Right lung (tissue), 5 donors: ENCODE data around the gene DYRK1A. TPM values are rescaled to one million over a fixed set of nuclear protein-coding genes. Genes with fewer than 3 reads are reported as not detected.

Source experiments
- DNase-seq, 2 donors: peaks; one replicate each; pipeline ENCODE4 v3.0.0-alpha.2; 2013
- polyA plus RNA-seq, 5 donors: library from polyadenylated mRNA; unstranded; fragments of 120-200 nt; gene quantifications; one replicate each; pipeline versions ENCODE4 v1.2.1 to v1.2.3, GENCODE V29; 2013; ENCODE audit warnings: inconsistent platforms in 1 of 5, low replicate concordance in 1 of 5; ENCODE audit not compliant: insufficient read length in 5 of 5, insufficient read depth in 1 of 5

The DYRK1A gene
- polyA plus RNA-seq, 5 donors: 48.4 to 70.4 (median 67.2) TPM

DNA sequence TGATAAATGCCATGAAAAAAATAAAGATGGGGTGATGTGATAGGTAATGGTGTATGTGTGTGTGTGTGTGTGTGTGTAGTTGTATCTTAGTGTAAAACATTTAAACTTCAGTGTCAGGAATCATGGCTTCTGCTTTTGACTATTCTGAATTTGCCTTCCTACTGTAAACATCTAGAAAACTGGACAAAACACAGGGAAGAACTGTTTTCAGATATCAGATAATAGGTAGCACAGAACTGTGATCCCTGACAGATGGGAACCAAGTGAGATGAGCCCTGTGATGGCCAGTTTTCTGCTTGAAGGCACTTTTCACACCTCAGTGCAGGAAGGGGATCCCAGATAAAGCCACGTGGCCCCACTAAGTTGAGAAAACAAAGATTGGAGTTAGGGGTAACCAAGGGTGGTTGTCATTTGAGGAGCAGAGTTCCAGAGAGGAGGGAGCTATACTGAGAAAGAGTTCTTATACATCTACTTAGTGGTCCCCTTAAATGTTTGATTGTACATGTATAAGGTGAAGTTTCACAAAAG is 17.3 kb downstream of the DYRK1A start:
- no peak for DNase-seq

DNA sequence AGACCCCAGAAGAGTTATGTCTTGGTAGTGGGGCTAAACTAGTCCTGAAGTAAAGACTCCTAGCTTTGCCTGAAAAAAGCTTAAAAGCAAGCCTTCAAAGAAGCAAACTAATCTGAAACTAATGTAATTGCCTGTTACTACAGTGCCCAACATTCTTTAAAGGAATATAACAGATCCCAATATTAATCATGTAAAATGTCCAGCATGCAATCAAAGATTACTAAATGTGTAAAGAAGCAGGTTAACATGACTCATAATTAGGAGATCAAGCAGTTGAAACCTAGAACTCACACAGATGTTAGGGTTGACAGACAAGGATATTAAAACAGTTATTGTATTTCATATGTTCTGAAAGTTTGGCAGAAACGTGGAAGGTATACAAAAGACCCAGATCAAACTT is 17.8 kb downstream of the DYRK1A start:
- DNase-seq: no peak

DNA sequence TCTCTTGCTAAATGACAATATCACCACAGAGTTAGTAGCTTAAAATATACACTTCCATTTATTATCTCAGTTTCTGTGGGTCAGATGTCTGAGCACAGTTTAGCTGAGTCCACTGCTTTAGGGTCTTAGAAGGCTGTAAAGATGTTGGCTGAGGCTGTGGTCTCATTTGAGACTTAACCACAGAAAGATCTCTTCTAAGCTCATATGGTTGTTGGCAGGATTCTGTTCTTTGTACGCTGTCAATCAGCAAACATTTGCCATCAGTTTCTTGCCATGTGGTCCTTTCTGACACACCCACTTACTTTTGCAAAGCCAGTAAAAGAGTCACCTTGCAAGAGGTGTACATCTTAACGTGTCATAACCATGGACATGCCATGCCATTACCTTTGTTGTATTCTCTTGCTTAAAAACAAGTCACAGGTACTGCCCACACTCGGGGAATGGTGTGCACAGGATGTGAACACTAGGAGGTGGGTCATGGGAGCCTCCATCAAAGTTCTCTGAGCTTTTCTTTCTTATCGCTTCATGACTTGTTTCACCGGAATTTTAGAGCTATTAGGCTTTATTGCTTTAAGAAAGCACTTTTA is 18.7 kb downstream of the DYRK1A start:
- DNase-seq: no peak

DNA sequence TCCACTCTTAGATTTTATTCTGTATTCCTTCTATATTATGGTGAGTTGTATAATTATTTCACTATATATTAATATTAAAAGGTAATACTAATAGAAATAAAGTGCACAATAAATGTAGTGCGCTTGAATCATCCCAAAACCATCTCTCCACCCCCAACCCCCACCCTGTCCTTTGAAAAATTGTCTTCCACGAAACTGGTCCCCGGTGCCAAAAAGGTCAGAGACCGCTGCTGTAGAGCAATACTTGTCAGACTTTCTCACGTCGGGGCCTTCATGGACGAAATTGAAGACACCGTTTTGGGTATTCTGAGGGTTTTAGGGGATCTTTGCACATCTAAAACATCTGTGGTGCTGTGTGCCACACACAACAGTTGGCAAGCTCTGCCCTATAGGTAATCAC is 19.6 kb downstream of the DYRK1A start:
- DNase-seq: no peak

DNA sequence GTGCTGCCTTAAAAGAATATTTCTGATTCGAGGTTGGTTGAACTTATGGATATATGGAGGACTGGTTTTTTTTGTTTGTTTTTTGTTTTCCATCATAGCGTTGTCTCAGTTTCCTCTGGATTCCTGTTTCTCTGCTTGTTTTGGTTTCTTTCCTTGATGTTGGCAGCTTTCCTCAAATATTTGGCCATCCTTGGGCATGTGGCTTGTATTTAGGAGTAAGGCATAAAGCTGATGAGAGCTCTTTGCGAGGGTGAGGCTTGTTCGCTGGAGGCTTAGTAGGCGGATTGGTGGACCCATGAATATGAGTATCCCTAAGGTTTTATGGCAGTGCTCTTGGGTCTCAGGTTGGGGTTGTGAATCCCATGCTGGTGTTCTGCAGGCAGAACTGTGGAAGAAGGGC is 22.9 kb downstream of the DYRK1A start:
- no peak for DNase-seq

DNA sequence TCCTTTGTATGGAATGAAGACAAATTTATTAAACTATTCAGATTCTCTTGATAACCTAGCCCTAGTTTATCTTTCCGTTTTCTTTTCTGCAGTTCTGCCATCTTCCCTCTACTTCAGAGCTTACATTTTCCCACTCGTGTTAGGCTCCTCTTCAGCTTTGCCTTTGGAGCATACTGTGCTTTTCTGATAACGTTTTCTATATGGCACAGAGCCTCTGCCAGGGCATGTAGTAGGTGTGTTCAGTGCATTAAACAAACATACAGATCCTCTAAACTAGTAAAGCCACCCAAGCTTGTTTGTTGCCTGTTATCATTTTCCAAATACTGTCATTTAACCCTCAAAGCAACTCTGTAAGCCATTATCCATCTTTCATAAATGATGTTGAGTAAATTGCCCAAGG is 25.1 kb downstream of the DYRK1A start:
- DNase-seq: no peak

DNA sequence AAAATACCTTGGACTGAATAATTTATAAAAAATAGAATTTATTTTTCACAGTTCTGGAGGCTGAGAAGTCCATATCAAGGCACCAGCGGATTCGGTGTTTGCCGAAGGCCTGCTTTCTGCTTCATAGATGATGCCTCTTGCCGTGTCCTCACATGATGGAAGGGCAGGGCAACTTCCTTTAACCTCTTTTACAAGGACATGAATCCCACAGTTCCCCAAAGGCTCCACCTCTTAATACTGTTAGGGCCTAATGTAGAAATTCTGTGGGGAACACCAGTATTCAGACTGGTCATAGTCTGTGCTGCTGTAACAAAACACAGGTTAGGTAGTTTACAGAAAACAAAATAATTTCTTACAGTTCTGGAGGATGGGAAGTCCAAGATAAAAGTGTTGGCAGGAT is 25.9 kb downstream of the DYRK1A start:
- no peak for DNase-seq

DNA sequence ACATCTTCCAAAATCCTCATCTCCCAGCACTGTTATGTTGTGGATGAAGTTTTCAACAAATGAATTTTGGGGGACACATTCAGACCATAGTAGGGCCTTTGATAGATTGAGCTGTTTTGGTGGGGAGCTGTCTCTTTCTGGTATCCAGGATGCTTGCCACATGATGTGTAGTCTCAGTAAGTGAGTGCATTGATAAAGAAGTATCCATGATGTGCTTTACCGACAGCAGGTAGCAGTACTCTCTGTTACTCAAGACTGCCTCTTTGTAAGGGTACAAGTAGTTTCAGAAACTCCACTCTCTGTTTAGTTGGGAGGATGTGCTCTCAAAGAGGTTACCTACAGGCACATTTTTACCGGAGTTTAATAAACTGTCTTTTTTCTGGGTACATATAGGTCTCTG is 26.5 kb downstream of the DYRK1A start:
- DNase-seq: no peak

DNA sequence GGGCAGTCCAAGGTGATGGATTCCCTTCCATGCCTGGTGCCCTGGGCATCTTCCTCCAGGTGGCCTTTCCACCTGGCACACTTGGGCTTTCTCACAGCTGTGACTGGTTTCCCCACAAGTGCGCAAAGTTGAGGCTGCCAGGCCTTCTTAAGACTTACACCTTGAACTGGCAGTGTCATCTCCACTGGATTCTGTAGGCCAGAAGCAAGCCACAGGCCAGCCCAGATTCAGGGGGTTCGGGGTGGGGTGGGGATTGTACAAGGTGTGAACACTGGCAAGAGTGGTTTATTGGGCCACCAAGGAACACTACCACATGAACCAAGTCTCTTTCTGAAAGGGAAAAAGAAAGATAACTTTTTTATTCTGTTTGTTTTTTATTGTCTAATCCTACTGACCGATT is 27.2 kb downstream of the DYRK1A start:
- no peak for DNase-seq

DNA sequence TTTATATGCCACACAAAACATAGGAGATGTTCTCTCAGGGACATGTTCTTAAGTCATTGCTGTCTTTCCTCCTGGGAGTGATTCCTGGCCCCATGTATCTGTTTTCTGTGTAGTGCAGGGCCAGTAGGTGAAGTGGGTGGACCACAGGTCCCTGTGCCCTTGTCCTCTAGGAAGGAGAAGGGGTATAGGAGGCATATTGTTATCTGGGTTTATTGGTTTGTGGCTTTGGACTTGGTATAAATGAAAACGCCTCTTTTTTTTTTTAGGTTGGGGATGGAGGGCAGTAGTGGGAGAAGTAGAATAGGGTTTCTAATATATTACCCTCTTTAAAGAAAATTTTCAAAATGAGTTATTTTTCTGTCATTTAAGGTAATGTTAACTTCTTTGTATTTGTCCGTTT is 29.4 kb downstream of the DYRK1A start:
- DNase-seq: no peak

DNA sequence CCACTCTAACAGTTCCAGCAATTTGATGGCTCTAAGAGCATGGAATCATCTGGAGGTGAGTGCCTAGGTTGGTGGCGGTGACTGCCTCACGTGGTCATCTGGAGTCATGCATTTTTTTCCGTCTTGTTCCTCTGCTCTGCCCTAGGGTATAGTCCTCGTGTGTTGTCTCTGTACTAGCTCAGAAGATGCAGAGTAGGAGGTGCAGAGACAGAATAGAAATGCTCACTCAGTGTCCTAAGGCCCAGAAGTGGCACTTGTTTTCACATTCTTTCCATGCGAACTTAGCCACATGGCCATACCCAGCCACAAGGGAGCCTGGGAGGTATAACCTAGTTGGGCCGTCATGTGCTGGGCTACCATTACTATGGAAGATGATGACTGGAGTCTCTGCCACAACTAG is 30.3 kb downstream of the DYRK1A start:
- DNase-seq: no peak

DNA sequence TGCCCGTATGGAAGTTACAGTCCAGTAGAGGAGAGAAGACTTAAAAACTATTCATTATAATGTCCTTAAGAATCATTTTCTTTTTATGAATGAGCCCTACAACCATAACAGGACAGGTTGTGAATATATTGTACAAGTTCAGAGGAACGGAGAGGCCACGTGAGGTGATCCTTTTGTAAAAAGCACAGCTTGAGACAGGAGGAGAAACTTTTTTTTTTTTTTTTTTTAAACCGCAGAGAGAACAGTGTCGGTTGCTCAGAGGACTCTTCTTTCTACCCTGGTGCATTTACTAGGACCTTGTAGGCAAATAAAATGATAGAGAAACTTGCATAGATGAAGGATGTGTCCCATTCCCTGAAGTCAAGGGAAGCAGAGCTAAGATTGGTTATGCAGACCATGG is 32.1 kb downstream of the DYRK1A start:
- DNase-seq: no peak

DNA sequence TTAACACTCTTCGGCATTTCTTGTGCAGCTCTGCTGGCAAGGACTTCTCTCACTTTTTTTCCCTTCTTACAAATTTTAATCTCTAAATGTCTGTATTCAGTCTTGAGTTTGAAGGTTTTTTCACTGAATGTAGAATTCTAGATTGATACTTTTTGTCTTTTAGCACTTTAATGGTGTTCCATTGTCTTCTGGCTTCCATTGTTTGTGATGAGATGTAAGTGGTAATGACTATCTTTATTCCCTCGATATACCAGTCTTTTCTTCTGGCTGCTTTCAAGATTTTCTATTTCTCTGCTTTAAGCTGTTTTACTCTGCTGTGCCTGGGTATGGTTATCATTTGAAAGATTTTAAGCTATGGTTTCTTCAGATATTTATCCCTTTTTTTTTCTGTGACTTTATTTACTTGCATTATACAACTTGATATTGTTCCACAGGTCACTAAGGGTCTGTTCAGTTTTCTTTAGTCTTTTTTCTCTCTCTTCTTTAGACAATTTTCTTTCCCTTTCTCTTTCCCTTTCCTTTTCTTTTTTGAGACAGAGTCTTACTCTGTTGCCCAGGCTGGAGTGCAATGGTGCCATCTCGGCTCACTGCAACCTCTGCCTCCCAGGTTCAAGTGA is 35.8 kb downstream of the DYRK1A start:
- DNase-seq: no peak

DNA sequence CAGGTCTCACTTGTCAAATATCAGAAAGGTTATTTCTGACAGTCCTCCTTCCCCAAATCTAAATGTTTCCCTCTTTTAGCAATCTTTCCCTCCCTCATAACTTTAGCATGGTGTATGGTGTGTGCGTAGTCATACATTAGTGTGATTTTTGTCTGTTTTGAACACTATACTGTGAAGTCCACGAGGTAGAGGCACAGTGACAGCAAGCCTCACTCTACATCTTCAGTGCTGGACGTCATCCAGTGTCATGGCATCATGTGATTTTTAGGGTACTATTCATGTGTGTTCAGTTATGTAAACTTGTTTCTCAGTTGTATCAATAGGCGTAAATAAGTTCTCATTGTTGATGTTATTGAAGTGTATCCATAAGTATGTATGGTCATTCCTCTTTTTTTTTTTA is 39.1 kb downstream of the DYRK1A start:
- no peak for DNase-seq

DNA sequence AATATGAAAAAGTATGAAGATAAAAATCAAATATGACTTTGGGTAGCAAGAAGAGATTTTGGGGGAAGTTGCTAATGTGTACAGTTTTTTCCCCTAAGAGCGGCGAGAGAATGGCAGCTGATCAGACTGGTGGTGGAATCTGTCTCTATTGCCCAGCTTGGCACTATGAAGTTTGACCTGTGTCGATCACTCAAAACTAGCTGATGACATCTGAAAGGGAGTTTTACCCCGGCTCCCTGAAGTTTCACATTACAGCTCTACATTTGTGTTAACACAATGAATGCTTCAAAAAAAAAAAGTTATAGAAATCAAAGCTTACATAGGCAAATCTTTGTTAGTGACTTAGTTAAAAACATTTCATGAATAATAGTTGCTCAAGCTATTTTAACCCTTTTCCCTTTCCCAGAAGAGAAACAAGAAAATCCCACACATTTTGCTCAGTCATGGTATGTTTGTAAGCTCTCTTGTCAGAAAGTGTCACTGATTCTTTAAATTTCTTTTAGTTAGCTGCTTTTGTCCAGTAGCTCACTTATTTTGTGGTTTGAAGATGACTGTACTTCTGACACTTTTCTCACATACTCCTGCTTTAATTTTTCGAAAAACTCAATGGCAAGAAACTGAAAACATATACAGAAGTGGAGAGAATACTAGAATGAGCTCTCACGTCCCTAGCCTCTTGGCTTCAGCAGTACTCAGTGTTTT is 41.3 kb downstream of the DYRK1A start:
- DNase-seq: no peak

DNA sequence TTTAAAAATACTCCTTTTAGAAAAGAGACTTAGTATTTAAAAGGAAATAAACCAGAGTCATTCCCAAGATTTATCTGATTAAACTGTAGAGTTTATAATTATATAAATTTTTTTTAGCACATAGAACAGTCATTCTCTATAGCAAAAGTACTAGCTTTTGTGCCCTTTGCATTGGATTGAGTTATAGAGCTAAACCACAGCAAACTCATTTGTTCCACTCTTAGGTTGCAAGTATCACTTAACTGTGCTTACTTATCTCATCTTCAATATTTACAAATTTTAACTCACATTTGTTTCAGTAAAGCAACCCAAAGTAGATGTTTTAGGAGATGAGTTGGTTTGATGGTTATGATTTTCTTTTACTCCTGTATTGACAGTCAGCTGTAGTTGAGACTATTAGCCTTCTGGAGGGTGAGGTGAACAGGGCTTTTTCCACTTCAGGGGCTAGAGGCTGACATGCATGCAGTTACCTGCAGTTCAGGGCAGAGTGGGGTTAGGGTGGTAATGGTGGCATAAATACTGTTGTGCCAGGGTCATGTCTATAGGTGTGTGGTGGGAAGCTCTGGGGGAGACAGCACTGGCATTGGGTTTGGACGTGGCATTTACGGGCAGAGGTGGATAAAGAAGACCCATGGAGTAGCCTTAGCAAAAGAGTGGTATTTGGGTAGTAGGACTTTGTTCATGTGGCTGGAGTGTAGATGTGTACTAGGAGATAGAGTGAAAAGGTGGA is 42.1 kb downstream of the DYRK1A start:
- DNase-seq: no peak

DNA sequence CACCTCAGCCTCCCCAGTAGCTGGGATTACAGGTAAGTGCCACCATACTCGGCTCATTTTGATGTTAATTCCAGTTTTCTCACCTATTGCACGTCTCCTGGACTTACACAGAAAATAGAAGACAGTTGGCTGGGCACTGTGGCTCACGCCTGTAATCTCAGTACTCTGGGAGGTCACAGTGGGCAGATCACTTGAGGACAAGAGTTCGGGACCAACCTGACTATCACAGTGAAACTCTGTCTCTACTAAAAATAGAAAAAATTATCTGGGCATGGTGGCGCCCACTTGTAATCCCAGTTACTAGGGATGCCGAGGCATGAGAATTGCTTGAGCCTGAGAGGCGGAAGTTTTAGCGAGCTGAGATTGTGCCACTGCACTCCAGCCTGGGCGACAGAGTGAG is 44.1 kb downstream of the DYRK1A start:
- DNase-seq: no peak

DNA sequence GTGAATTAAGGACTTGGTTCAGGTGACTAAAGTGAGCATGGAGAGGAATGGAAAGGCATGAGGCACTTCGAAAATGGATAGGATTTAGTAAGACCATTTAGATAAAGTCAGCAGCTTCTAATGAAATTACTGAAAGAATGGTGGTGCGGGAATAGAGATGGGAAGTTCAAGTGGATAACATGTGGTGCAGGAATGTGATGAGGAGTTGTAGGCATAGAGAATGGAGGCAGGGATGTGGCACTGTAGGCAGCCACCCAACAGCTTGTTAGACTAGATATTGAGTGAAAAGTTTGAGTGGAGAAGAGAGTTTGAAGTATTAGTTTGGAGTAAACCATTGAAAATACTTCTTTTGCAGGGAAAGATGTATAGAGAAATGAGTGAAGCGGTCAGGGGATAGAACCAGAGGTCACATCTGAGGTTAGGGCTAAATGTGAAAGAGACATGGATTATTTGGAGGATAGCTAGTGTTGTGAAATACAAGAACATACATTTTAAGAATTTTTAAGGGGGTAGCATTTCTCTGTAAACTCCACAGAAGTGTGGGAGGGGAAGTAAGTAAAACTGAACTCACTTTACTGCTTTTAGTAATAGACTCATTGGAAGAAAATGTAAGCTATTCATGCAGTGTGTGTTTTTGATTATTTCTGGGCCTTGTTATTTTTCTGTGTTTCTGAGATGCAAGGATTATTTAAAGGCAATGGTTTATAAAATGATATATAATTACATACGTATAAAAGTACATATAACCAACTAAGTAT is 46.2 kb downstream of the DYRK1A start:
- no peak for DNase-seq

DNA sequence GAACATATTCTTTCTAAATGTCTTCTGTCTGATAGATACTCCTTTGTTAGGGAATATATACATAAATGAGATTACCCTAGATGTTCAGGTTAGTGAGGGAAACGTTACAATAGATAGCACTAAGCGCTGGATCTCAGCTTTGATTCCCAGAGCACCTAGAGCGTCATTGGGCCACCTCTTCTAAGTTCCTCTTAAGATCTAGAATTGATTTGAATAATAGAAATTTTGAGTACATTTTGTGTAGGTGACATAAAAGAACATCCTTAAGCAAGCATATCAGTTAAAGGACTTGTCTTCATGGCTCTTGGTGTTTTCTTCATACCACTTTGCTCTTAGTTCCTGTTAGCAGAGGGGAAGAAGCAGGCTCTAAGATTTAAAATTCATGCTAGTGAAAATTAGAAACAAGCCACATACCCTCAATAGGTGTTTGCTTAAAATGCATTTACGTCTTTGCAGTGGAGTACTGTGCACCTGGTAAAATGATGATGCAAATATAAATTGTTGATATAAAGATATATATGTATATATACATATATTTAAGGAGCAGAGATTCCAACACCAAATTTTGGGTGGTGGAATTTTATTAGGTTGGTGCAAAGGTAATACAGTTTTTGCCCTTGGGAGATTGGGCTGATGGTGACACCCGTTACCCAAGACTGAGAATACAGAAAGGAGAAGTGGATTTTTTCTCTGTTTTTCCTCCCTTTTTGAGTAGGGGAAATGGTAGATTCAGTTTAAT is 47.1 kb downstream of the DYRK1A start:
- no peak for DNase-seq

DNA sequence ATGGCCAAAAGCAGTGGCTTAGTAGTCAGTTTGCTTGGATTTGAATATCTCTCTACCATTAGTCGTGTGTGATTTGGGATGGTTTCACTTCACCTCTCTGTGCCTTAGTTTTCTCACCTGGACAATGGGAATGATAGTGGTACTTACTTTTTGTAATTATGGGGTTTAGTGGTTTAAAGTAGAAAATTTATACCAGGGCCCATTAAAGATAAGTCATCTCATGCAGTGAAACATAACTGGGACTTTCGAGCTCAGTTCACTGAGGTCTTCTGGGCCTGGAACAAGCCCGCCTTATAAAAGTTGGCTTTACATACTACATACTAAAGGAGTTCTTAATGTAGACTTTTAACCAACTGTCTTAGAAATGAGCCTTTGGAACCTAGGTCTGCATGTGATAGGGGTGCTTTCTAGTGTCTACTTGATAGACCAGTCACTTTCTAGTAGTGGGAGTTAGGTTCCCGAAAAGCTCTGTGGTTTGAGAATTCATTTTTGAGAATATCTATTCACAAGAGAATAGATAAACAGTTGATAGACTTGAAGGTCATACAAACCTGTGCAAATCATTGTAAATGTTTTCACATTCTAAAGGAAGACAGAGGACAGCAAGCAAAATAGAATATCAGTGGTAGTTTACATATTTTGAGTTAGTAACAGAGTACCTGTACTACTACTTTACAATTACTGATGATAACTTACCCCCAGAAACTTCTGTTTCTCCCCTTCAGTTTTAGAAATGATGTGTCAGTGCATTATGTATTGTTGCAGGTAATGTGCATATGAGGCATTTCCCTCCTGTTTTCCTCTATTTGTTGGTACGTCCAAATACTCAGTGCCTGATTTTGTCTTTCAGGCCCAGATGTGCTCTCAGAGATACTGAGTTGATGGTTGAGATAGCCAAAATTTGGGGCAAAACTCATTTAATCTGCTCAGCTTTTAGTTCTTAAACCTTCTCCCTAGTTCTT is 48.0 kb downstream of the DYRK1A start:
- no peak for DNase-seq
